BE2C (cell line): ENCODE measurements around the gene LRRC8D.

ENCODE experiments used
- DNase-seq: peaks from one replicate; pipeline ENCODE4 v3.0.0-alpha.2; 2020
- H3K27me3 ChIP-seq: fragments of 250-450 bp; sonication (Bioruptor Pico); 2 replicates; pipeline ENCODE4 v1.5.1; 2020; ENCODE audit warnings: mild to moderate bottlenecking
- H3K36me3 ChIP-seq: fragments of 250-450 bp; sonication (Bioruptor Pico); 2 replicates; pipeline ENCODE4 v1.5.1; 2020; ENCODE audit warnings: mild to moderate bottlenecking
- H3K4me1 ChIP-seq: fragments of 250-450 bp; sonication (Bioruptor Pico); 2 replicates; pipeline ENCODE4 v1.5.1; 2020
- H3K4me3 ChIP-seq: 2 replicates; pipeline ENCODE4 v1.5.1; 2011; ENCODE audit warnings: low read depth, low read length
- H3K9me3 ChIP-seq: fragments of 250-450 bp; sonication (Bioruptor Pico); 2 replicates; pipeline ENCODE4 v1.5.1; 2020
- CTCF ChIP-seq: IDR thresholded peaks from 2 replicates; pipeline ENCODE4 v1.5.1; 2012; ENCODE audit warnings: mild to moderate bottlenecking, low read depth, low read length

The LRRC8D gene

GRCh38 chr1:89850844-89851415, 30.1 kb downstream of the LRRC8D start:
- no peak for DNase-seq
- no peaks in the 10 kb centered on the region for H3K9me3 ChIP-seq
- H3K27me3 ChIP-seq, result no peaks in the 10 kb centered on the region
- no peaks in the 10 kb centered on the region for H3K36me3 ChIP-seq
- TF ChIP-seq CTCF, result no peak
- H3K4me1 ChIP-seq, result no peaks in the 10 kb centered on the region
- H3K4me3 ChIP-seq, result no peak overlapping the region

- Histone ChIP-seq H3K36me3 (no peaks in the 10 kb centered on the region), H3K4me1 (no peaks in the 10 kb centered on the region), H3K27me3 (no peaks in the 10 kb centered on the region), H3K4me3 (no peak overlapping the region), H3K9me3 (no peaks in the 10 kb centered on the region)
- no peak for TF ChIP-seq CTCF
- DNase-seq, result no peak
Observed at GRCh38 chr1:89854140-89854539, 33.3 kb downstream of the LRRC8D start.

- TF ChIP-seq CTCF, result no peak
- Histone ChIP-seq H3K4me3 (no peak overlapping the region), H3K36me3 (no peaks in the 10 kb centered on the region), H3K27me3 (no peaks in the 10 kb centered on the region), H3K9me3 (no peaks in the 10 kb centered on the region), H3K4me1 (no peaks in the 10 kb centered on the region)
- DNase-seq, result no peak
Observed at GRCh38 chr1:89855413-89856123, 34.7 kb downstream of the LRRC8D start.

- Histone ChIP-seq H3K27me3 (no peaks in the 10 kb centered on the region), H3K36me3 (no peaks in the 10 kb centered on the region), H3K4me3 (no peak overlapping the region), H3K4me1 (no peaks in the 10 kb centered on the region), H3K9me3 (no peaks in the 10 kb centered on the region)
- no peak for DNase-seq
- TF ChIP-seq CTCF, result no peak
Observed at GRCh38 chr1:89863165-89863830, 42.5 kb downstream of the LRRC8D start.

GRCh38 chr1:89865498-89866382, 44.9 kb downstream of the LRRC8D start:
- DNase-seq, result no peak
- Histone ChIP-seq H3K36me3 (no peaks in the 10 kb centered on the region), H3K4me1 (no peaks in the 10 kb centered on the region), H3K4me3 (no peak overlapping the region), H3K9me3 (no peaks in the 10 kb centered on the region), H3K27me3 (no peaks in the 10 kb centered on the region)
- no peak for TF ChIP-seq CTCF
